ENCODE results near the gene C1QTNF5. TPM values are rescaled to one million over a fixed set of nuclear protein-coding genes. Genes with fewer than 3 reads are reported as not detected.
"Not testable (repeated sequence)": the region's sequence is repeated elsewhere in the genome, so short reads cannot be mapped to it uniquely, and the experiment has no call there.

The C1QTNF5 gene
- total RNA-seq, 1 experiment from 2014 or later = 3.0 TPM

DNA sequence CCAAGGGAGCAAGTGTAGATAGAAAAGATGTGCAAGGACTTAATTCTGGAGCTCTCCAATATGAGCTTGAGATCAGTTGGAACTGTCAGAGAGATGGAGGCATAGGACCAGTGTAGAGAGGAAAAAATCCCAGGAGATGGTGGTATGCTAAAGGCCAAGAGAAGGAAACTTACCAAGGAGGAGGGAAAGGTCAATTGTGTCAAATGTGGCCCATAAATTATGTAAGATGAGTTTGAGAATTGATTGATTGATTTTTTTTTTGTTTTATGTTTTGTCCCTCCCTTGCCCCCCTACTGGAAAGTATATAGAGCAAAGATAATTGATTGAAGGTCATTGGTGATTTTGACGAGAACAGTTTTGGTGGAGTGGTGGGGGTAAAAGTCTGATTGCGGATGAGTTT is 43.6 kb upstream of the C1QTNF5 start:
- no peaks in the 10 kb centered on the region for H3K9me3 Mint-ChIP-seq
- POLR2A ChIA-PET = no interaction called here
- CTCF ChIA-PET = interaction anchor here (1.3 to 12.9 kb wide), 5 partner anchors 10 to 90 kb away, joined by 3 to 262 read pairs (median 54); partner anchors contain the start of genes C1QTNF5 and MFRP
- H3K27ac Mint-ChIP-seq = no peak overlapping the region
- H3K27me3 Mint-ChIP-seq (ENCODE audit: low read depth) = peaks cover 17% of the 10 kb centered on the region
- no peaks in the 10 kb centered on the region for H3K36me3 Mint-ChIP-seq
- H3K4me1 Mint-ChIP-seq = peaks cover 13% of the 10 kb centered on the region
- ATAC-seq (no peak), DNase-seq (ENCODE audit: low spot score) (no peak)
- no peak overlapping the region for H3K4me3 Mint-ChIP-seq
- no peak for TF ChIP-seq ZNF232 (CRISPR knock-in tag; IDR thresholded peaks at IDR 0.05)
- no peak for TF ChIP-seq ZNF671 (CRISPR knock-in tag; IDR thresholded peaks at IDR 0.05)
- no peak for TF ChIP-seq NR1H2 (CRISPR knock-in tag; IDR thresholded peaks at IDR 0.05)
- TF ChIP-seq, protein P1, sequence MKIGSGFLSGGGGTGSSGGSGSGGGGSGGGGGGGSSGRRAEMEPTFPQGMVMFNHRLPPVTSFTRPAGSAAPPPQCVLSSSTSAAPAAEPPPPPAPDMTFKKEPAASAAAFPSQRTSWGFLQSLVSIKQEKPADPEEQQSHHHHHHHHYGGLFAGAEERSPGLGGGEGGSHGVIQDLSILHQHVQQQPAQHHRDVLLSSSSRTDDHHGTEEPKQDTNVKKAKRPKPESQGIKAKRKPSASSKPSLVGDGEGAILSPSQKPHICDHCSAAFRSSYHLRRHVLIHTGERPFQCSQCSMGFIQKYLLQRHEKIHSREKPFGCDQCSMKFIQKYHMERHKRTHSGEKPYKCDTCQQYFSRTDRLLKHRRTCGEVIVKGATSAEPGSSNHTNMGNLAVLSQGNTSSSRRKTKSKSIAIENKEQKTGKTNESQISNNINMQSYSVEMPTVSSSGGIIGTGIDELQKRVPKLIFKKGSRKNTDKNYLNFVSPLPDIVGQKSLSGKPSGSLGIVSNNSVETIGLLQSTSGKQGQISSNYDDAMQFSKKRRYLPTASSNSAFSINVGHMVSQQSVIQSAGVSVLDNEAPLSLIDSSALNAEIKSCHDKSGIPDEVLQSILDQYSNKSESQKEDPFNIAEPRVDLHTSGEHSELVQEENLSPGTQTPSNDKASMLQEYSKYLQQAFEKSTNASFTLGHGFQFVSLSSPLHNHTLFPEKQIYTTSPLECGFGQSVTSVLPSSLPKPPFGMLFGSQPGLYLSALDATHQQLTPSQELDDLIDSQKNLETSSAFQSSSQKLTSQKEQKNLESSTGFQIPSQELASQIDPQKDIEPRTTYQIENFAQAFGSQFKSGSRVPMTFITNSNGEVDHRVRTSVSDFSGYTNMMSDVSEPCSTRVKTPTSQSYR (CRISPR knock-in tag; IDR thresholded peaks at IDR 0.05) = no peak

DNA sequence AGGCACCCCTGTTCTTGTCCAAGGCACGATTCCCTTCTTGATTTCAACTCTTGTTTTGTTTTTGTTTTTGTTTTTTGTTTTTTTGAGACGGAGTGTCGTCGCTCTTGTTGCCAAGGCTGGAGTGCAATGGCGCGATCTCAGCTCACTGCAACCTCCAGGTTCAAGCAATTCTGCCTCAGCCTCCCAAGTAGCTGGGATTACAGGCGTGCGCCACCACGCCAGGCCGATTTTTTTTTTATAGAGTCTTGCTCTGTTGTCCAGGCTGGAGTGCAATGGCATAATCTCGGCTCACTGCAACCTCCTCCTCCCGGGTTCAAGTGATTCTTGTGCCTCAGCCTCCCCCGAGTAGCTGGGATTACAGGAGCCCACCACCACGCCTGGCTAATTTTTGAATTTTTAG is 41.8 kb upstream of the C1QTNF5 start:
- H3K36me3 Mint-ChIP-seq; H3K27ac Mint-ChIP-seq; H3K9me3 Mint-ChIP-seq; POLR2A ChIA-PET; DNase-seq (ENCODE audit: low spot score); ATAC-seq; H3K4me3 Mint-ChIP-seq: not testable (repeated sequence)
- CTCF ChIA-PET = interaction anchor here (0.9 to 12.9 kb wide), 8 partner anchors 9 to 229 kb away, joined by 3 to 262 read pairs (median 11); partner anchors contain the start of genes C1QTNF5, MFRP and THY1
- Mint-ChIP-seq H3K4me1 (peaks cover 31% of the 10 kb centered on the region), H3K27me3 (ENCODE audit: low read depth) (peaks cover 20% of the 10 kb centered on the region)

DNA sequence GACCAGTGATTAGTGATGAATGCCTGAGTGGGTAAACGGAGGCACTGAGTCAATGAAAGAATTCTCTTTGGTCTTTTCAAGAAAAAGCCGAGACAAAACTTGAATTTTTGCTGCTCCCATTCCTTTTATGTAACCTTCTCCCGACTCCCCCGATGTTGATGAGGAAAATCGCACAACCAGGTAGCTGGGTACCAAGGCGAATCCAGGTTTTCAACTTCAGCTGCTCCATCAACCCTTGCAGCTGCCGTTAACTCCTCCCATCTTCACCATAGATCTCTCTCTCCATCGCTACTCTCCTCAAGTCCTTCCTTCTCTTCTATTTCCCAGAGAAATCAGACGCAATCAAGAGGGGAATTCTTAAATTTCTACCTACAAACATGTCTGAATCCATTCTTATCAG is 41.4 kb upstream of the C1QTNF5 start:
- Mint-ChIP-seq H3K27ac (no peak overlapping the region), H3K9me3 (no peaks in the 10 kb centered on the region), H3K4me1 (peaks cover 35% of the 10 kb centered on the region), H3K36me3 (no peaks in the 10 kb centered on the region), H3K4me3 (no peak overlapping the region), H3K27me3 (ENCODE audit: low read depth) (peaks cover 20% of the 10 kb centered on the region)
- ChIA-PET POLR2A (no interaction called here), CTCF (interaction anchor here (0.9 to 12.9 kb wide), 9 partner anchors 13 to 229 kb away, joined by 3 to 262 read pairs (median 10); partner anchors contain the start of genes C1QTNF5, MFRP and THY1)
- DNase-seq (ENCODE audit: low spot score) = no peak
- no peak for TF ChIP-seq JUN (CRISPR knock-in tag; IDR thresholded peaks at IDR 0.05)
- TF ChIP-seq, protein P2, sequence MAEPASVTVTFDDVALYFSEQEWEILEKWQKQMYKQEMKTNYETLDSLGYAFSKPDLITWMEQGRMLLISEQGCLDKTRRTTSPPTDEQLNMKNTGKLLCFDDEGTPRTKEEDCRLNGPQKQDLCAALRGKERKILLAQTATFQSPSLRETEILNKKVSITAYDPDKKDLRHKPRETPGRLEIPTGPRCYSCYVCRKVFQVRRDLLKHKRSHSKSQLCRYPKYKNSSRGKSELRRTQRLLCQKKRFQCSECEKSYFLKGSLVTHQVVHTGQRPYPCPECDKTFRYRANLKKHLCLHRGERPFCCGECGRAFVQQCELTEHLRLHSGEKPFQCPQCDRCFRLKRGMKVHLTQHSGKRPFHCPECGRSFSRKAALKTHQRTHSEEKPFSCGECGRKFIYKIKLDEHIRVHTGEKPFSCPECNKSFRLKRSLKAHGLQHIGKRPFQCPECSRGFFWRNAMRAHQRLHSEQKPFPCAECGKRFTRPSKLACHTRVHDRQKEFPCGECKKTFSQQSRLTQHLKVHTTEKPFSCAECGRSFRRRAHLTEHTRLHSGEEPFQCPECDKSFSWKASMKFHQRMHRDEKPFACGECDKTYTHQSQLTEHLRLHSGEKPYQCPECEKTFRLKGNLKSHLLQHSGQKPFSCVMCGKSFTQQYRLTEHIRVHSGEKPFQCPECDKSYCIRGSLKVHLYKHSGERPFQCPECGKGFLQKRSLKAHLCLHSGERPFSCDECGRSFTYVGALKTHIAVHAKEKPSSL (CRISPR knock-in tag; conservative IDR thresholded peaks at IDR 0.05) = no peak
- TF ChIP-seq ZBTB21 (CRISPR knock-in tag; IDR thresholded peaks at IDR 0.05; ENCODE audit: borderline replicate concordance) = no peak
- TF ChIP-seq ZNF317 (CRISPR knock-in tag; IDR thresholded peaks at IDR 0.05; ENCODE audit: borderline replicate concordance, low read depth) = no peak
- no peak for TF ChIP-seq ZNF263 (CRISPR knock-in tag; IDR thresholded peaks at IDR 0.05; ENCODE audit: low read depth)
- TF ChIP-seq, protein P3, sequence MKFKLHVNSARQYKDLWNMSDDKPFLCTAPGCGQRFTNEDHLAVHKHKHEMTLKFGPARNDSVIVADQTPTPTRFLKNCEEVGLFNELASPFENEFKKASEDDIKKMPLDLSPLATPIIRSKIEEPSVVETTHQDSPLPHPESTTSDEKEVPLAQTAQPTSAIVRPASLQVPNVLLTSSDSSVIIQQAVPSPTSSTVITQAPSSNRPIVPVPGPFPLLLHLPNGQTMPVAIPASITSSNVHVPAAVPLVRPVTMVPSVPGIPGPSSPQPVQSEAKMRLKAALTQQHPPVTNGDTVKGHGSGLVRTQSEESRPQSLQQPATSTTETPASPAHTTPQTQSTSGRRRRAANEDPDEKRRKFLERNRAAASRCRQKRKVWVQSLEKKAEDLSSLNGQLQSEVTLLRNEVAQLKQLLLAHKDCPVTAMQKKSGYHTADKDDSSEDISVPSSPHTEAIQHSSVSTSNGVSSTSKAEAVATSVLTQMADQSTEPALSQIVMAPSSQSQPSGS (CRISPR knock-in tag; IDR thresholded peaks at IDR 0.05; ENCODE audit: borderline replicate concordance, low read depth) = no peak
- TF ChIP-seq, protein P4, sequence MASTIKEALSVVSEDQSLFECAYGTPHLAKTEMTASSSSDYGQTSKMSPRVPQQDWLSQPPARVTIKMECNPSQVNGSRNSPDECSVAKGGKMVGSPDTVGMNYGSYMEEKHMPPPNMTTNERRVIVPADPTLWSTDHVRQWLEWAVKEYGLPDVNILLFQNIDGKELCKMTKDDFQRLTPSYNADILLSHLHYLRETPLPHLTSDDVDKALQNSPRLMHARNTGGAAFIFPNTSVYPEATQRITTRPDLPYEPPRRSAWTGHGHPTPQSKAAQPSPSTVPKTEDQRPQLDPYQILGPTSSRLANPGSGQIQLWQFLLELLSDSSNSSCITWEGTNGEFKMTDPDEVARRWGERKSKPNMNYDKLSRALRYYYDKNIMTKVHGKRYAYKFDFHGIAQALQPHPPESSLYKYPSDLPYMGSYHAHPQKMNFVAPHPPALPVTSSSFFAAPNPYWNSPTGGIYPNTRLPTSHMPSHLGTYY (CRISPR knock-in tag; IDR thresholded peaks at IDR 0.05) = no peak
- TF ChIP-seq, protein P5, sequence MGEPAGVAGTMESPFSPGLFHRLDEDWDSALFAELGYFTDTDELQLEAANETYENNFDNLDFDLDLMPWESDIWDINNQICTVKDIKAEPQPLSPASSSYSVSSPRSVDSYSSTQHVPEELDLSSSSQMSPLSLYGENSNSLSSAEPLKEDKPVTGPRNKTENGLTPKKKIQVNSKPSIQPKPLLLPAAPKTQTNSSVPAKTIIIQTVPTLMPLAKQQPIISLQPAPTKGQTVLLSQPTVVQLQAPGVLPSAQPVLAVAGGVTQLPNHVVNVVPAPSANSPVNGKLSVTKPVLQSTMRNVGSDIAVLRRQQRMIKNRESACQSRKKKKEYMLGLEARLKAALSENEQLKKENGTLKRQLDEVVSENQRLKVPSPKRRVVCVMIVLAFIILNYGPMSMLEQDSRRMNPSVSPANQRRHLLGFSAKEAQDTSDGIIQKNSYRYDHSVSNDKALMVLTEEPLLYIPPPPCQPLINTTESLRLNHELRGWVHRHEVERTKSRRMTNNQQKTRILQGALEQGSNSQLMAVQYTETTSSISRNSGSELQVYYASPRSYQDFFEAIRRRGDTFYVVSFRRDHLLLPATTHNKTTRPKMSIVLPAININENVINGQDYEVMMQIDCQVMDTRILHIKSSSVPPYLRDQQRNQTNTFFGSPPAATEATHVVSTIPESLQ (CRISPR knock-in tag; IDR thresholded peaks at IDR 0.05) = no peak
- no peak for TF ChIP-seq OVOL2 (CRISPR knock-in tag; IDR thresholded peaks at IDR 0.05; ENCODE audit: borderline replicate concordance)
- no peak for TF ChIP-seq HMGA2 (CRISPR knock-in tag; IDR thresholded peaks at IDR 0.05)
- no peak for TF ChIP-seq ZNF232 (CRISPR knock-in tag; IDR thresholded peaks at IDR 0.05)
- TF ChIP-seq CBFB (CRISPR knock-in tag; IDR thresholded peaks at IDR 0.05; ENCODE audit: low read depth) = no peak
- TF ChIP-seq, protein P6, sequence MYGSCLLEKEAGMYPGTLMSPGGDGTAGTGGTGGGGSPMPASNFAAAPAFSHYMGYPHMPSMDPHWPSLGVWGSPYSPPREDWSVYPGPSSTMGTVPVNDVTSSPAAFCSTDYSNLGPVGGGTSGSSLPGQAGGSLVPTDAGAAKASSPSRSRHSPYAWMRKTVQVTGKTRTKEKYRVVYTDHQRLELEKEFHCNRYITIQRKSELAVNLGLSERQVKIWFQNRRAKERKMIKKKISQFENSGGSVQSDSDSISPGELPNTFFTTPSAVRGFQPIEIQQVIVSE (CRISPR knock-in tag; IDR thresholded peaks at IDR 0.05; ENCODE audit: borderline replicate concordance) = no peak
- no peak for ATAC-seq

Data from WTC11 (cell line).